HEK293 (cell line): ENCODE data around the gene NAP1L1.

Experiments used
- CTCF ChIA-PET: fragments of 350-600 bp; formaldehyde crosslinking; extraction: SDS; loops from one replicate; lab custom pipeline; 2021; ENCODE audit warnings: antibody characterized with exemption; lab: Yijun Ruan, JAX
- POLR2A ChIA-PET: fragments of 300-600 bp; formaldehyde crosslinking; extraction: SDS; loops from one replicate; lab custom pipeline; 2020; ENCODE audit warnings: antibody characterized with exemption, inconsistent platforms; lab: Yijun Ruan, JAX
- H3K27ac ChIP-seq: fragments of 200-500 bp; sonication (Bioruptor generic); 2 replicates; pipeline ENCODE4 v1.5.1; 2014; ENCODE audit warnings: low read depth, low read length, control low read depth, inconsistent platforms; ENCODE audit errors: extremely low read depth
- H3K36me3 ChIP-seq, 2 experiments: fragments of 200-500 bp in 1 of 2; sonication (Bioruptor generic) in 1 of 2; 1 replicate in 1 of 2; 2 replicates in 1 of 2; pipeline ENCODE4 v1.5.1; 2014 to 2017; ENCODE audit warnings: inconsistent platforms in 2 of 2, low read length in 2 of 2; ENCODE audit not compliant: control insufficient read depth in 2 of 2, insufficient read depth in 1 of 2
- H3K4me1 ChIP-seq: fragments of 200-500 bp; sonication (Bioruptor generic); 2 replicates; pipeline ENCODE4 v1.5.1; 2014; ENCODE audit warnings: mild to moderate bottlenecking, low read length, inconsistent platforms; ENCODE audit not compliant: control insufficient read depth, insufficient read depth
- H3K4me3 ChIP-seq: 2 replicates; pipeline ENCODE4 v1.5.1; 2011; ENCODE audit warnings: low read depth, mild to moderate bottlenecking, control low read depth, low read length, moderate library complexity
- H3K9me3 ChIP-seq: fragments of 200-500 bp; sonication (Bioruptor generic); 2 replicates; pipeline ENCODE4 v1.5.1; 2014; ENCODE audit warnings: low read depth, low read length, inconsistent platforms; ENCODE audit not compliant: control insufficient read depth, insufficient read depth
- KLF1 ChIP-seq: fragments of 450-650 bp; formaldehyde crosslinking; IDR thresholded peaks from 2 replicates; pipeline ENCODE4 v1.5.1; 2016; ENCODE audit warnings: missing biosample characterization, missing genetic modification characterization
- ZNF133 ChIP-seq: fragments of 450-650 bp; formaldehyde crosslinking; IDR thresholded peaks from 2 replicates; pipeline ENCODE4 v1.5.1; 2016; ENCODE audit warnings: missing biosample characterization, missing genetic modification characterization
- ZNF157 ChIP-seq: fragments of 450-650 bp; formaldehyde crosslinking; IDR thresholded peaks from 2 replicates; pipeline ENCODE4 v1.5.1; 2016; ENCODE audit warnings: missing biosample characterization, missing genetic modification characterization
- ZNF2 ChIP-seq: fragments of 450-650 bp; formaldehyde crosslinking; IDR thresholded peaks from 2 replicates; pipeline ENCODE4 v1.5.1; 2016; ENCODE audit warnings: missing biosample characterization, missing genetic modification characterization
- ZNF23 ChIP-seq: fragments of 450-650 bp; formaldehyde crosslinking; IDR thresholded peaks from 2 replicates; pipeline ENCODE4 v1.5.1; 2016; ENCODE audit warnings: missing biosample characterization, missing genetic modification characterization, borderline replicate concordance
- ZNF239 ChIP-seq: fragments of 450-650 bp; formaldehyde crosslinking; IDR thresholded peaks from 2 replicates; pipeline ENCODE4 v1.5.1; 2016; ENCODE audit warnings: missing biosample characterization, missing genetic modification characterization
- ZNF335 ChIP-seq: fragments of 450-650 bp; formaldehyde crosslinking; conservative IDR thresholded peaks from 2 replicates; pipeline ENCODE4 v1.5.1; 2016; ENCODE audit warnings: missing biosample characterization, missing genetic modification characterization
- ZNF473 ChIP-seq: fragments of 450-650 bp; formaldehyde crosslinking; IDR thresholded peaks from 2 replicates; pipeline ENCODE4 v1.5.1; 2017; ENCODE audit warnings: missing biosample characterization, missing genetic modification characterization
- ZNF623 ChIP-seq: fragments of 450-650 bp; formaldehyde crosslinking; IDR thresholded peaks from 2 replicates; pipeline ENCODE4 v1.5.1; 2016; ENCODE audit warnings: missing biosample characterization, missing genetic modification characterization
- ZNF837 ChIP-seq: fragments of 450-650 bp; formaldehyde crosslinking; IDR thresholded peaks from 2 replicates; pipeline ENCODE4 v1.5.1; 2016; ENCODE audit warnings: missing biosample characterization, missing genetic modification characterization
- ZNF843 ChIP-seq: fragments of 450-650 bp; formaldehyde crosslinking; IDR thresholded peaks from 2 replicates; pipeline ENCODE4 v1.5.1; 2016; ENCODE audit warnings: missing biosample characterization, missing genetic modification characterization
- ZSCAN23 ChIP-seq: fragments of 450-650 bp; formaldehyde crosslinking; IDR thresholded peaks from 2 replicates; pipeline ENCODE4 v1.5.1; 2016; ENCODE audit warnings: missing biosample characterization, missing genetic modification characterization
- TF ChIP-seq, protein P1 (sequence below): fragments of 450-650 bp; formaldehyde crosslinking; IDR thresholded peaks from 2 replicates; pipeline ENCODE4 v1.5.1; 2016; ENCODE audit warnings: missing biosample characterization, missing genetic modification characterization
- TF ChIP-seq, protein P2 (sequence below): fragments of 450-650 bp; formaldehyde crosslinking; IDR thresholded peaks from 2 replicates; pipeline ENCODE4 v1.5.1; 2016; ENCODE audit warnings: missing biosample characterization, missing genetic modification characterization
- TF ChIP-seq, protein P3 (sequence below): fragments of 450-650 bp; formaldehyde crosslinking; IDR thresholded peaks from 2 replicates; pipeline ENCODE4 v1.5.1; 2016; ENCODE audit warnings: missing biosample characterization, missing genetic modification characterization

NAP1L1 gene

DNA sequence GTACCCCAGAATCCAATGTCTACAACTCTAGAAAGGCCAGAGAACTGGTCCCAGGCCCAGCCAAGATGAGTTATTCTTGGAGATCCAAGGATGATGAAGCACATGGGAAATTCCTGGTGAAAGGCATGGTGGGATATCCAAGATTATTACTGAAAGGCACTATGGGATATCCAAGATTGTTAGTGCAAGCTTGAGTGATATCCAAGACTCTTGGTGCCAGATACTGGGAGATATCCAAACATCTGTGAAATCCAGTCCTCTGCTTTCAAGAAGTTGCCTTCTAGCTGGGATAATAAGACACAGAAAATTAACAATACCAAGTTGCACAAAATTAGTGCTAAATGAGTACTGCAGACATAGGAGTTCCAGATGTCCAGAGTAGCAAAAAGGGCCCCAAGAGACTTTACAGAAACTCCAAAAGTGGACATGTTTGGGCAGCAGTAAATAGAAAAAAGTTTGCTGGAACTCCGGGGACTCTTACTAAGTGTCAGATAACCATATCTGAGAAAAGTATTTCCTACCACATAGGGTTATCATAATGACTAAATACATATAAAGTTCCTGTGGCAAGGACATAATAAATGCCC, 87.5 kb downstream of the NAP1L1 start (continued):
- TF ChIP-seq, protein P1, sequence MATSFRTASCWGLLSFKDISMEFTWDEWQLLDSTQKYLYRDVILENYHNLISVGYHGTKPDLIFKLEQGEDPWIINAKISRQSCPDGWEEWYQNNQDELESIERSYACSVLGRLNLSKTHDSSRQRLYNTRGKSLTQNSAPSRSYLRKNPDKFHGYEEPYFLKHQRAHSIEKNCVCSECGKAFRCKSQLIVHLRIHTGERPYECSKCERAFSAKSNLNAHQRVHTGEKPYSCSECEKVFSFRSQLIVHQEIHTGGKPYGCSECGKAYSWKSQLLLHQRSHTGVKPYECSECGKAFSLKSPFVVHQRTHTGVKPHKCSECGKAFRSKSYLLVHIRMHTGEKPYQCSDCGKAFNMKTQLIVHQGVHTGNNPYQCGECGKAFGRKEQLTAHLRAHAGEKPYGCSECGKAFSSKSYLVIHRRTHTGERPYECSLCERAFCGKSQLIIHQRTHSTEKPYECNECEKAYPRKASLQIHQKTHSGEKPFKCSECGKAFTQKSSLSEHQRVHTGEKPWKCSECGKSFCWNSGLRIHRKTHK (tag by site-specific recombination), result no peak
- TF ChIP-seq, protein P2, sequence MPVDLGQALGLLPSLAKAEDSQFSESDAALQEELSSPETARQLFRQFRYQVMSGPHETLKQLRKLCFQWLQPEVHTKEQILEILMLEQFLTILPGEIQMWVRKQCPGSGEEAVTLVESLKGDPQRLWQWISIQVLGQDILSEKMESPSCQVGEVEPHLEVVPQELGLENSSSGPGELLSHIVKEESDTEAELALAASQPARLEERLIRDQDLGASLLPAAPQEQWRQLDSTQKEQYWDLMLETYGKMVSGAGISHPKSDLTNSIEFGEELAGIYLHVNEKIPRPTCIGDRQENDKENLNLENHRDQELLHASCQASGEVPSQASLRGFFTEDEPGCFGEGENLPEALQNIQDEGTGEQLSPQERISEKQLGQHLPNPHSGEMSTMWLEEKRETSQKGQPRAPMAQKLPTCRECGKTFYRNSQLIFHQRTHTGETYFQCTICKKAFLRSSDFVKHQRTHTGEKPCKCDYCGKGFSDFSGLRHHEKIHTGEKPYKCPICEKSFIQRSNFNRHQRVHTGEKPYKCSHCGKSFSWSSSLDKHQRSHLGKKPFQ (tag by site-specific recombination), result no peak
- TF ChIP-seq ZNF133 (tag by site-specific recombination), result no peak
- no peak for TF ChIP-seq ZNF157 (tag by site-specific recombination)
- TF ChIP-seq, all 188 proteins: peak for 0

DNA sequence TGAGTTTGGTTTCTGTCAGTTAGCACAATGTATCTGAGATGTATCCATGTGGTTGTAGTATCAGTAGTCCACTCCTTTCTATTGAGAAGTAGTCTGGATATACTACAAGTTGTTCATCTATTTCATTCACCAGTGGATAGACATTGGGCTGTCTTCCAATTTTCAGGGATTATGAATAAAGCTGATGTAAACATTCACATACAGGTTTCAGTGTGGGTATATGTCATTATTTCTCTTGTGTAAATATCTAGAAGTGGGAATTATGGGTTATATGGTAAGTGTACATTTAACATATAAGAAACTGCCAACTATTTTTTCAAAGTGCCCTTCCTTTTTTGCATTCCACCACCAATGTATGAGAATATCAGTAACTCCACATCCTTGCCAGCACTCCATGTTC, 88.8 kb downstream of the NAP1L1 start:
- CTCF ChIA-PET, result interaction anchor here (0.6 kb wide), 1 partner anchor 35 kb away, joined by 3 read pairs; no protein-coding TSS in a partner anchor
- H3K36me3 ChIP-seq, result no peaks in the 10 kb centered on the region
- no peaks in the 10 kb centered on the region for H3K9me3 ChIP-seq
- TF ChIP-seq, protein P3, sequence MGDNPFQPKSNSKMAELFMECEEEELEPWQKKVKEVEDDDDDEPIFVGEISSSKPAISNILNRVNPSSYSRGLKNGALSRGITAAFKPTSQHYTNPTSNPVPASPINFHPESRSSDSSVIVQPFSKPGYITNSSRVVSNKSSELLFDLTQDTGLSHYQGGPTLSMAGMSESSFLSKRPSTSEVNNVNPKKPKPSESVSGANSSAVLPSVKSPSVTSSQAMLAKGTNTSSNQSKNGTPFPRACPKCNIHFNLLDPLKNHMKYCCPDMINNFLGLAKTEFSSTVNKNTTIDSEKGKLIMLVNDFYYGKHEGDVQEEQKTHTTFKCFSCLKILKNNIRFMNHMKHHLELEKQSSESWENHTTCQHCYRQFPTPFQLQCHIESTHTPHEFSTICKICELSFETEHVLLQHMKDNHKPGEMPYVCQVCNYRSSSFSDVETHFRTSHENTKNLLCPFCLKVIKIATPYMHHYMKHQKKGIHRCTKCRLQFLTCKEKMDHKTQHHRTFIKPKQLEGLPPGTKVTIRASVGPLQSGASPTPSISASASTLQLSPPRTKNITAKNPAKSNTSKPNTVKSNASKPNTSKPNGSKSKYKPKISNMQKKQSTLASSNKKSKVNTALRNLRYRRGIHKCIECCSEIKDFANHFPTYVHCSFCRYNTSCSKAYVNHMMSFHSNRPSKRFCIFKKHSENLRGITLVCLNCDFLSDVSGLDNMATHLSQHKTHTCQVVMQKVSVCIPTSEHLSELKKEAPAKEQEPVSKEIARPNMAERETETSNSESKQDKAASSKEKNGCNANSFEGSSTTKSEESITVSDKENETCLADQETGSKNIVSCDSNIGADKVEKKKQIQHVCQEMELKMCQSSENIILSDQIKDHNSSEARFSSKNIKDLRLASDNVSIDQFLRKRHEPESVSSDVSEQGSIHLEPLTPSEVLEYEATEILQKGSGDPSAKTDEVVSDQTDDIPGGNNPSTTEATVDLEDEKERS (tag by site-specific recombination), result no peak
- TF ChIP-seq ZNF837 (tag by site-specific recombination) (no peak), ZNF23 (tag by site-specific recombination) (no peak), ZSCAN23 (tag by site-specific recombination) (no peak), ZNF239 (no peak)
- no peak overlapping the region for H3K4me3 ChIP-seq
- H3K4me1 ChIP-seq, result no peaks in the 10 kb centered on the region
- POLR2A ChIA-PET, result interaction anchor here (0.6 kb wide), 1 partner anchor 36 kb away, joined by 3 read pairs; the partner anchor contains the start of gene PHLDA1
- no peak overlapping the region for H3K27ac ChIP-seq

DNA sequence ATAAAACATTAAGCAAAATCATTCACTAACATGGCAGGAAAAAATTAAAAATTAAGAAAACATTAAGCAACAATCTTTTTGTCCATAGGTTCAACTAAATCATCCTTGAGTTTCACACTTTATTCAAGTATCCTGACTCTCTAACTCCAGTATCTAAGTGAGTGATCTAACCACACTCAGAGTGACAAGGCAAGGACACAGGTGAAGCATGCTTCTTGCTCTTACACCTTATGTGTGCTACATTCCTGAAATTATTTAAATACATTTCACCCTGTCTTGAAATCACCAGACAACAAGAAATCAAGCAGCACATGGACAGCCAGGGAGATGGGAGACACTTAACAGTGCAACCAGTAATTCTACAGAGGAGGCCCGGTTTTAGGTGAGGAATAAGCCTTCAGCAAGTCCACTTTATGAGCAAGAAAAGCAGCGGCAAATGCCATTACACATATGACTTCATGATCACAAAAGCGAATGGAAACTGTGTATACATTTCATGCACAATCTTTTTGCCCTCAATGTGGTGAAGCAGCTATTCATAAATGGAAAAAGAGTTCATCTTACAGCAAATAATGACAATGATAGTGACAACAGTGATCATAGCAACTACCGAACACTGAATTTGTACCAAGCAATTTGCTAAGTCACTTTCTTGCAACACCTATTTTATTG, 90.3 kb downstream of the NAP1L1 start:
- H3K27ac ChIP-seq, result no peak overlapping the region
- H3K4me3 ChIP-seq, result no peak overlapping the region
- CTCF ChIA-PET, result no interaction called here
- H3K9me3 ChIP-seq, result no peaks in the 10 kb centered on the region
- no peaks in the 10 kb centered on the region for H3K36me3 ChIP-seq
- H3K4me1 ChIP-seq, result no peaks in the 10 kb centered on the region
- no peak for TF ChIP-seq ZNF133 (tag by site-specific recombination)
- TF ChIP-seq ZNF623, result no peak
- TF ChIP-seq KLF1, result no peak
- TF ChIP-seq ZNF473 (tag by site-specific recombination), result no peak
- TF ChIP-seq, all 188 proteins: peak for 0
- POLR2A ChIA-PET, result no interaction called here

DNA sequence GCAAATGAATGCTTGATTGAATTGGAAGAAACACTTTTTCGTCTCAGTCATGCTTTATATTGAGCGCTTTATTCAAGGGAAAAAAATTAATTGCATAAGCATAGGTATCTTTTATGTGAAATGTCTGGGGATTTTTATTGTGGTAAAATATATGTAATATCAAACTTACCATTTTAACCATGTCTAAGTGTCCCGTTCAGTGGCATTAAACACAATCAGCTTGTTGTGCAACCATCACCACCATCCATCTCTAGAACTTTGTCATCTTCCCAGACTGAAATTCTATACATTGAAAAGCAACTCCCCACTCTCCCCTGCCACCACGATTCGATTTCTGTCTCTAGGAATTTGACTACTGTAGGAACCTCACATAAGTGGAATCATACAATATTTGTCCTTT, 92.7 kb downstream of the NAP1L1 start:
- POLR2A ChIA-PET, result no interaction called here
- Histone ChIP-seq H3K36me3 (no peaks in the 10 kb centered on the region), H3K4me3 (no peak overlapping the region), H3K9me3 (no peaks in the 10 kb centered on the region), H3K4me1 (no peaks in the 10 kb centered on the region), H3K27ac (no peak overlapping the region)
- CTCF ChIA-PET, result no interaction called here
- TF ChIP-seq ZNF843 (tag by site-specific recombination) (no peak), ZNF2 (no peak), ZNF335 (no peak)
